Neutrophil (primary cell): ENCODE measurements around the gene ZNF627.

ENCODE experiments used
- H3K27ac ChIP-seq: fragments of 200-600 bp; sonication (generic); 2 replicates; pipeline ENCODE4 v1.5.1; 2016; ENCODE audit warnings: mild to moderate bottlenecking, moderate library complexity
- H3K27me3 ChIP-seq: fragments of 200-600 bp; sonication (generic); 2 replicates; pipeline ENCODE4 v1.6.0; 2016; ENCODE audit warnings: mild to moderate bottlenecking
- H3K36me3 ChIP-seq: fragments of 200-600 bp; sonication (generic); 2 replicates; pipeline ENCODE4 v1.5.1; 2017
- H3K4me1 ChIP-seq, 2 experiments: fragments of 200-600 bp in 1 of 2; sonication (generic) in 1 of 2; 1 replicate in 1 of 2; 2 replicates in 1 of 2; pipeline versions ENCODE4 v1.5.1 to v1.6.1; 2013 to 2016; ENCODE audit warnings: low read depth in 1 of 2, low read length in 1 of 2, mild to moderate bottlenecking in 1 of 2, moderate library complexity in 1 of 2; ENCODE audit not compliant: control insufficient read depth in 1 of 2, insufficient read depth in 1 of 2
- H3K4me3 ChIP-seq, 2 experiments: fragments of 200-600 bp in 1 of 2; sonication (generic) in 1 of 2; 1 replicate in 1 of 2; 2 replicates in 1 of 2; pipeline ENCODE4 v1.5.1; 2013 to 2016; ENCODE audit warnings: low read depth in 1 of 2, low read length in 1 of 2, mild to moderate bottlenecking in 1 of 2, moderate library complexity in 1 of 2
- H3K9me3 ChIP-seq: fragments of 200-600 bp; sonication (generic); 2 replicates; pipeline ENCODE4 v1.5.1; 2016
- CTCF ChIP-seq: fragments of 200-600 bp; sonication (generic); IDR thresholded peaks from 2 replicates; pipeline ENCODE4 v1.5.1; 2016; ENCODE audit warnings: antibody characterized with exemption

Gene ZNF627

GRCh38 chr19:11581740-11582139, 15.5 kb upstream of the ZNF627 start:
- Histone ChIP-seq H3K27me3 (peaks cover 38% of the 10 kb centered on the region), H3K27ac (no peak overlapping the region), H3K4me3 (no peak overlapping the region), H3K4me1 (peaks cover 19 to 27% of the 10 kb centered on the region in 2 experiments), H3K9me3 (no peaks in the 10 kb centered on the region), H3K36me3 (no peaks in the 10 kb centered on the region)
- no peak for TF ChIP-seq CTCF

GRCh38 chr19:11586331-11586730, 11.0 kb upstream of the ZNF627 start:
- H3K36me3 ChIP-seq: no peaks in the 10 kb centered on the region
- H3K9me3 ChIP-seq: no peaks in the 10 kb centered on the region
- no peak overlapping the region for H3K4me3 ChIP-seq
- no peak for TF ChIP-seq CTCF
- no peak overlapping the region for H3K27ac ChIP-seq
- H3K4me1 ChIP-seq: peaks cover 8 to 18% of the 10 kb centered on the region in 2 experiments
- no peaks in the 10 kb centered on the region for H3K27me3 ChIP-seq

- Histone ChIP-seq H3K4me1 (peaks cover 8 to 18% of the 10 kb centered on the region in 2 experiments), H3K27ac (no peak overlapping the region)
- peak; percentile 91 for TF ChIP-seq CTCF
These were observed 9.8 kb upstream of the ZNF627 start for GRCh38 chr19:11587302-11587974.

GRCh38 chr19:11587975-11588631, 9.2 kb upstream of the ZNF627 start:
- Histone ChIP-seq H3K36me3 (no peaks in the 10 kb centered on the region), H3K27ac (no peak overlapping the region), H3K9me3 (no peaks in the 10 kb centered on the region), H3K4me3 (no peak overlapping the region), H3K4me1 (peaks cover 8 to 18% of the 10 kb centered on the region in 2 experiments), H3K27me3 (no peaks in the 10 kb centered on the region)
- TF ChIP-seq CTCF: no peak

More at GRCh38 chr19:11587302-11587974, 9.8 kb upstream of the ZNF627 start:
- Histone ChIP-seq H3K36me3 (no peaks in the 10 kb centered on the region), H3K27me3 (no peaks in the 10 kb centered on the region), H3K9me3 (no peaks in the 10 kb centered on the region), H3K4me3 (no peak overlapping the region)

GRCh38 chr19:11594084-11594483, 3.2 kb upstream of the ZNF627 start:
- Histone ChIP-seq H3K4me3 (no peak overlapping the region), H3K27me3 (no peaks in the 10 kb centered on the region), H3K4me1 (peaks cover 13 to 14% of the 10 kb centered on the region in 2 experiments), H3K27ac (no peak overlapping the region), H3K9me3 (no peaks in the 10 kb centered on the region), H3K36me3 (no peaks in the 10 kb centered on the region)
- no peak for TF ChIP-seq CTCF
